Measurements from ENCODE around the gene PRKCA.

PRKCA gene

DNA sequence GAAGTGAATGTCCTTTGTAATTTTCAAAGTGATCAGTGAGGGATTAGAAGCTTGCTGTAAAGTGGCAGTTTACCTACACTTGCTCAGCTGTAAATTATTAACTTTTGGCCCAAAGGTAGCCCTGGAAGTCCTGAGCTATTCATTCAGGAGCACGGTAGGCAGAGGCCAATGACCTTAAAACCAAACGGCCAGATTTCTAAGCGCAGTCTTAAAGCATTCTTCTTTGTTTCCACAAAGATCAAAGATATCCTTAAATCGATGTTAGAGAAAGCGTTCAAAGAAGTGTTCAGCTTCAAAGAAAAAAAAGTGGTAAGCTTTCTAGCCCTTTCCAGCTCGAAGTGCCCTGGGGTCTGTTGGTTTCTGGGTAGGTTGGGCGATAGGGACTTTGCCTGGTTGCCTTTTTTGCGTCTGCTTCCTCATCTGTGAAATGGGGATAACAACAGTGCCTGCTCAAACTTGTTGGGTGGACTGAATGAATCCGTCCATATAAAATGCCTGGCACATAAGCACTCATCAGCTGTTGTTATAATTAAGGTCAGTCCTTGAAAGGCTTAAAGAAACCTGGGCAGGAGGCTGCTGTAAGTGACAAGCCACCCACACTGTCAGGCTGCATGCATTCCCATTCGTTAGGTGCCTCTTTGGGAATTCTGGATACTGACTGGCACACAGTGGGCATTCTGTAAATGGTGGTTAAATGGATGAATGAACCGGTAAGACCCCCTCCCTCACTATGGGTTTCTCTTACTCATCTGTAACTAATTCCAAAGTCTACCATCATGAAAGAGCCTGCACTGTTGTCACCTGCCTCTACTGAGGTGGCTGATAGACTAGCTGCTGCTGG lies 113.2 kb downstream of the PRKCA start:
- DNase-seq (ENCODE audit: low read depth in 1 of 2, low spot score in 1 of 2), result no peak
- Histone ChIP-seq H3K4me3 (replicated peaks; ENCODE audit: insufficient read depth, low read length) (no peak overlapping the region), H3K27ac (replicated peaks) (no peak overlapping the region), H3K27me3 (ENCODE audit: insufficient read depth, poor library complexity, severe bottlenecking) (no peaks in the 10 kb centered on the region)
- TF ChIP-seq SPI1 (IDR thresholded peaks at IDR 0.05; ENCODE audit: borderline replicate concordance, low read depth) (no peak), POLR2AphosphoS5 (IDR thresholded peaks at IDR 0.05; ENCODE audit: low read depth) (no peak)
- TF ChIP-seq, protein P1, sequence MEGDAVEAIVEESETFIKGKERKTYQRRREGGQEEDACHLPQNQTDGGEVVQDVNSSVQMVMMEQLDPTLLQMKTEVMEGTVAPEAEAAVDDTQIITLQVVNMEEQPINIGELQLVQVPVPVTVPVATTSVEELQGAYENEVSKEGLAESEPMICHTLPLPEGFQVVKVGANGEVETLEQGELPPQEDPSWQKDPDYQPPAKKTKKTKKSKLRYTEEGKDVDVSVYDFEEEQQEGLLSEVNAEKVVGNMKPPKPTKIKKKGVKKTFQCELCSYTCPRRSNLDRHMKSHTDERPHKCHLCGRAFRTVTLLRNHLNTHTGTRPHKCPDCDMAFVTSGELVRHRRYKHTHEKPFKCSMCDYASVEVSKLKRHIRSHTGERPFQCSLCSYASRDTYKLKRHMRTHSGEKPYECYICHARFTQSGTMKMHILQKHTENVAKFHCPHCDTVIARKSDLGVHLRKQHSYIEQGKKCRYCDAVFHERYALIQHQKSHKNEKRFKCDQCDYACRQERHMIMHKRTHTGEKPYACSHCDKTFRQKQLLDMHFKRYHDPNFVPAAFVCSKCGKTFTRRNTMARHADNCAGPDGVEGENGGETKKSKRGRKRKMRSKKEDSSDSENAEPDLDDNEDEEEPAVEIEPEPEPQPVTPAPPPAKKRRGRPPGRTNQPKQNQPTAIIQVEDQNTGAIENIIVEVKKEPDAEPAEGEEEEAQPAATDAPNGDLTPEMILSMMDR (IDR thresholded peaks at IDR 0.05; ENCODE audit: insufficient read depth, low read length), result no peak

DNA sequence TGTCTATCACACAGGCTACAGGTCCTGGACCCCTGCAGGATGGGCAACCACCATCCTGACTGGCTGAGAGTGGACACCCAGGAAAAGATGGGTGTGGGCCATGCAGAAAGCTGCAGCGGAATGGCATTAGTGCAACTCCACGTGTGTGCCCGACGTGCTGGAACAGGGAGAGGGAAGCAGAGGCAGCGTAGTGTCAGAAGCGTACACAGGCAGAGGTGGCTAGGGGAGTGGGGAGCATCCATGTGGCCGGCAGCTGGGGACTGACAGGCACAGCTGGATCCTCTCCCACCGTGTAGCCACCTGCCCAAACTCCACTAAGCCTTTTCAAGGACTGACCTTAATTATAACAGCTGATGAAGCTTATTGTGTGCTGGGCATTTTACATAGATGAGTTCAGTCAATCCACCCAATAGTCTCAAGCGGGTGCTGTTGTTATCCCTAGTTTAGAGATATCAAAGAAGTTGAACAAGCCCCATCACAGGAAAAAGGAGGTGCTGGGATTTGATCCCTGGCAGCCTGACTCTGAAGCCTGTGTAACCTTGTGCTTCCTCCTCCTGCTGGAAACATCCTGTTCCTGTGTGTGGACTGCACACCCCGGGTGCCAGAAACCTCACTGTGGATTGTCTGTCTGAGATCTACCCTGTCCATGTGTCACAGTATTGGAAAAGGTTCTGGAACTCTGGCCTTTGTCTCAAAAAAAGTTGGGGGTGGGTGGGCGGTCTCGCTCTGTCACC lies 114.0 kb downstream of the PRKCA start:
- Histone ChIP-seq H3K27me3 (ENCODE audit: insufficient read depth, poor library complexity, severe bottlenecking) (no peaks in the 10 kb centered on the region), H3K4me3 (replicated peaks; ENCODE audit: insufficient read depth, low read length) (no peak overlapping the region), H3K27ac (replicated peaks) (no peak overlapping the region)
- DNase-seq (ENCODE audit: low read depth in 1 of 2, low spot score in 1 of 2), result no peak
- TF ChIP-seq, protein P1 (IDR thresholded peaks at IDR 0.05; ENCODE audit: insufficient read depth, low read length), result no peak
- no peak for TF ChIP-seq GABPA (IDR thresholded peaks at IDR 0.05; ENCODE audit: low read depth)

DNA sequence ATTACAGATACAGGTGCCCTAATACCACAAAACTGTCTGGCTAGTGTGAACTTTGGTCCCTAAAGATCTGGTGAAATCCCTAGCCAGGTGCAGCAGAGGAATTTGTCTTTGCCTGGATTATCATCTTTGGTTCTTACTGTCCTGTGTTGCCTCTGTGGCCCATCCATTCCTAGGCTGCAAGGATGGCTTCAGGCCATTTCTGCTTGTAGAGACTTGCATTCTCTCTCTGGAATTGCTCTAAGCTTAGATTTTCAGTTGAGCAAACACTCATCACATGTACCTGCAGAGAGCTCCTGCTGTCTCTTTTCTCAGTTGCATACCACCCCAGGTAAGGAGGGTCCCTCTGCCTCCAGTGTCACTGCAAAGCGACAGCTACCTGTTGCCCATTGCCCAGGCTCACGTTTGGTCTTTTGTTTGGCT lies 114.9 kb downstream of the PRKCA start:
- TF ChIP-seq POLR2AphosphoS5 (IDR thresholded peaks at IDR 0.05; ENCODE audit: low read depth), result no peak
- TF ChIP-seq, protein P1 (IDR thresholded peaks at IDR 0.05; ENCODE audit: insufficient read depth, low read length), result no peak
- TF ChIP-seq GABPA (IDR thresholded peaks at IDR 0.05; ENCODE audit: low read depth), result no peak
- TF ChIP-seq, protein P2, sequence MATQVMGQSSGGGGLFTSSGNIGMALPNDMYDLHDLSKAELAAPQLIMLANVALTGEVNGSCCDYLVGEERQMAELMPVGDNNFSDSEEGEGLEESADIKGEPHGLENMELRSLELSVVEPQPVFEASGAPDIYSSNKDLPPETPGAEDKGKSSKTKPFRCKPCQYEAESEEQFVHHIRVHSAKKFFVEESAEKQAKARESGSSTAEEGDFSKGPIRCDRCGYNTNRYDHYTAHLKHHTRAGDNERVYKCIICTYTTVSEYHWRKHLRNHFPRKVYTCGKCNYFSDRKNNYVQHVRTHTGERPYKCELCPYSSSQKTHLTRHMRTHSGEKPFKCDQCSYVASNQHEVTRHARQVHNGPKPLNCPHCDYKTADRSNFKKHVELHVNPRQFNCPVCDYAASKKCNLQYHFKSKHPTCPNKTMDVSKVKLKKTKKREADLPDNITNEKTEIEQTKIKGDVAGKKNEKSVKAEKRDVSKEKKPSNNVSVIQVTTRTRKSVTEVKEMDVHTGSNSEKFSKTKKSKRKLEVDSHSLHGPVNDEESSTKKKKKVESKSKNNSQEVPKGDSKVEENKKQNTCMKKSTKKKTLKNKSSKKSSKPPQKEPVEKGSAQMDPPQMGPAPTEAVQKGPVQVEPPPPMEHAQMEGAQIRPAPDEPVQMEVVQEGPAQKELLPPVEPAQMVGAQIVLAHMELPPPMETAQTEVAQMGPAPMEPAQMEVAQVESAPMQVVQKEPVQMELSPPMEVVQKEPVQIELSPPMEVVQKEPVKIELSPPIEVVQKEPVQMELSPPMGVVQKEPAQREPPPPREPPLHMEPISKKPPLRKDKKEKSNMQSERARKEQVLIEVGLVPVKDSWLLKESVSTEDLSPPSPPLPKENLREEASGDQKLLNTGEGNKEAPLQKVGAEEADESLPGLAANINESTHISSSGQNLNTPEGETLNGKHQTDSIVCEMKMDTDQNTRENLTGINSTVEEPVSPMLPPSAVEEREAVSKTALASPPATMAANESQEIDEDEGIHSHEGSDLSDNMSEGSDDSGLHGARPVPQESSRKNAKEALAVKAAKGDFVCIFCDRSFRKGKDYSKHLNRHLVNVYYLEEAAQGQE (IDR thresholded peaks at IDR 0.05; ENCODE audit: insufficient replicate concordance, low read depth), result no peak
- DNase-seq (ENCODE audit: low read depth in 1 of 2, low spot score in 1 of 2), result no peak
- Histone ChIP-seq H3K27me3 (ENCODE audit: insufficient read depth, poor library complexity, severe bottlenecking) (no peaks in the 10 kb centered on the region), H3K27ac (replicated peaks) (no peak overlapping the region), H3K4me3 (replicated peaks; ENCODE audit: insufficient read depth, low read length) (no peak overlapping the region)

DNA sequence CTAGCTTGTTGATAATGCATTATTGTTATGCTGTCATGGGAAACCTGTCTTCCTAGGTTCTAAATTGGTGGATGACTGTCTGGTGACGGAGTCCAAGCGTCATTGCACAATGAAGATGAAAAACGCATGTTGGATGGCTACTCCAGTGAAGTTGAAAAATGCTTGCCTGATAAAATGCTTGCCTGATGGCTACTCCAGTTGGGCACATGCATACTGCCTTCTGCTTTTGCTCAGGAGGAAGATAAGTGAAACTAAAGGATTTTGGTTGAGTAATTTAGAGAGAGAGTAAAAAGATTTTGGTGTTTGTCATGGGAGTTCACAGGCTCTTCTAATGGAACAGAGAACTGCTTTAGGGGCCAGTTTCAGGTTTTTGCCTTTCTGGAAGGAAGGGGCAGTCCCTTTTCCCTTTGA lies 118.6 kb downstream of the PRKCA start:
- TF ChIP-seq GABPA (IDR thresholded peaks at IDR 0.05; ENCODE audit: low read depth), result no peak
- TF ChIP-seq, protein P2 (IDR thresholded peaks at IDR 0.05; ENCODE audit: insufficient replicate concordance, low read depth), result no peak
- TF ChIP-seq, protein P1 (IDR thresholded peaks at IDR 0.05; ENCODE audit: insufficient read depth, low read length), result no peak
- no peak for TF ChIP-seq POLR2AphosphoS5 (IDR thresholded peaks at IDR 0.05; ENCODE audit: low read depth)
- TF ChIP-seq SPI1 (IDR thresholded peaks at IDR 0.05; ENCODE audit: borderline replicate concordance, low read depth), result no peak
- H3K4me3 ChIP-seq (replicated peaks; ENCODE audit: insufficient read depth, low read length), result no peak overlapping the region
- H3K27ac ChIP-seq (replicated peaks), result no peak overlapping the region
- DNase-seq (ENCODE audit: low read depth in 1 of 2, low spot score in 1 of 2), result no peak
- H3K27me3 ChIP-seq (ENCODE audit: insufficient read depth, poor library complexity, severe bottlenecking), result no peaks in the 10 kb centered on the region

Data from HL-60 (cell line).